ENCODE results near the gene BPTF.
"Not testable (repeated sequence)": the region's sequence is repeated elsewhere in the genome, so short reads cannot be mapped to it uniquely, and the experiment has no call there.

BPTF gene

DNA sequence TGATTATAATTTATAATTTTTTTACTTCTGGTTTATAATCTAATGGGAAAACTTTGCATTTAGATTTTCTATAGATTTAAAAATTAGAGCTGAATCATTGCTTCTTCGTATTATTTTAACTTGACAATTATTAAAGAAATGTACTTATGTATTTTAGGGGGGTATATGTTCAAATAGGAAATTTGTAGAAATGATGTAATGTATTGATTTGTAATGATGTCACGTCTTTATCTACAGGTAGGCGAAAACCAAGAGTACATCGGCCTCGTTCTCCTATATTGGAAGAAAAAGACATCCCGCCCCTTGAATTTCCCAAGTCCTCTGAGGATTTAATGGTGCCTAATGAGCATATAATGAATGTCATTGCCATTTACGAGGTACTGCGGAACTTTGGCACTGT is 28.4 kb downstream of the BPTF start:
- no peak for TF ChIP-seq CTCF (IDR thresholded peaks at IDR 0.05; ENCODE audit: insufficient read depth, low read length, poor library complexity, severe bottlenecking)
- DNase-seq (ENCODE audit: extremely low read depth, insufficient read length) = no peak
- no peak overlapping the region for H3K4me3 ChIP-seq (replicated peaks; ENCODE audit: low read depth, low read length)
- H3K27me3 ChIP-seq (replicated peaks; ENCODE audit: control insufficient read depth, insufficient read depth, low read length) = no peaks in the 10 kb centered on the region
- peaks cover 5% of the 10 kb centered on the region for H3K36me3 ChIP-seq (ENCODE audit: control insufficient read depth, insufficient read depth, low read length)

GRCh38 chr17:67854378-67854777 is 29.1 kb downstream of the BPTF start:
- H3K27me3 ChIP-seq (replicated peaks; ENCODE audit: control insufficient read depth, insufficient read depth, low read length) = no peaks in the 10 kb centered on the region
- H3K36me3 ChIP-seq (ENCODE audit: control insufficient read depth, insufficient read depth, low read length) = peaks cover 5% of the 10 kb centered on the region
- no peak for DNase-seq (ENCODE audit: extremely low read depth, insufficient read length)
- TF ChIP-seq CTCF (IDR thresholded peaks at IDR 0.05; ENCODE audit: insufficient read depth, low read length, poor library complexity, severe bottlenecking) = no peak
- H3K4me3 ChIP-seq (replicated peaks; ENCODE audit: low read depth, low read length) = no peak overlapping the region

GRCh38 chr17:67855504-67856324 is 30.4 kb downstream of the BPTF start:
- DNase-seq (ENCODE audit: extremely low read depth, insufficient read length) = no peak
- no peak for TF ChIP-seq CTCF (IDR thresholded peaks at IDR 0.05; ENCODE audit: insufficient read depth, low read length, poor library complexity, severe bottlenecking)
- peaks cover 5% of the 10 kb centered on the region for H3K36me3 ChIP-seq (ENCODE audit: control insufficient read depth, insufficient read depth, low read length)
- H3K4me3 ChIP-seq (replicated peaks; ENCODE audit: low read depth, low read length) = no peak overlapping the region
- no peaks in the 10 kb centered on the region for H3K27me3 ChIP-seq (replicated peaks; ENCODE audit: control insufficient read depth, insufficient read depth, low read length)

DNA sequence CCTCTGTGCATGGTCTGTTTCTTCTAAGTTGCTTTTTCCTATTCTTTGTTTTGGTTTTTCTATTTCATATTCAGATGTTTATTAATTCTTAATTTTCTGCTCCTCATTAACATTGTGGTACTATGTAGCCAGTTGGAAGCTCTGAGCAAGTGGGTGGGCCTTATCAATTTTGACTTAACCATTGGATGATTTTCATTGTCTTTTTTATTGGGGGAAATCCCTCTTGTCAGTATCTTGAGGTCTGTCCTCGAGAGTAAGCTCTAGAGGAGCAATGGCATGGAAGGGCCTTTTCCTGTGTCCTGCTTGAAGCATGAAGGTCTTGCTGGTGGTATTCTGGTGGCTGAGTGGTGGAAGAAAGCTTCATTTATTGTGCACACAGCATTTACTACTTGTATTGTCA is 31.1 kb downstream of the BPTF start:
- DNase-seq (ENCODE audit: extremely low read depth, insufficient read length); H3K4me3 ChIP-seq (replicated peaks; ENCODE audit: low read depth, low read length); H3K27me3 ChIP-seq (replicated peaks; ENCODE audit: control insufficient read depth, insufficient read depth, low read length); H3K36me3 ChIP-seq (ENCODE audit: control insufficient read depth, insufficient read depth, low read length): not testable (repeated sequence)

GRCh38 chr17:67862614-67863217 is 37.4 kb downstream of the BPTF start:
- DNase-seq (ENCODE audit: extremely low read depth, insufficient read length) = no peak

More at GRCh38 chr17:67862614-67863217, 37.4 kb downstream of the BPTF start:
- Histone ChIP-seq H3K4me3 (replicated peaks; ENCODE audit: low read depth, low read length) (no peak overlapping the region), H3K36me3 (ENCODE audit: control insufficient read depth, insufficient read depth, low read length) (peaks cover 2% of the 10 kb centered on the region; the same call in 1 of the 2 replicates), H3K27me3 (replicated peaks; ENCODE audit: control insufficient read depth, insufficient read depth, low read length) (no peaks in the 10 kb centered on the region)
- peak; percentile 11 for TF ChIP-seq CTCF (IDR thresholded peaks at IDR 0.05; ENCODE audit: insufficient read depth, low read length, poor library complexity, severe bottlenecking)

Data from GM06990 (cell line).